ENCODE measurements around the gene PDGFB.
A peak's percentile ranks its signal among the peaks of the same experiment; 100 is the strongest.

PDGFB gene

GRCh38 chr22:39269095-39269790 is 24.5 kb upstream of the PDGFB start:
- no peak for TF ChIP-seq CTCF (IDR thresholded peaks at IDR 0.05; ENCODE audit: low read depth, low read length, missing control alignments)
- no peak overlapping the region for H3K4me3 ChIP-seq (ENCODE audit: low read depth, low read length)
- no peak for DNase-seq (ENCODE audit: low read depth)

DNA sequence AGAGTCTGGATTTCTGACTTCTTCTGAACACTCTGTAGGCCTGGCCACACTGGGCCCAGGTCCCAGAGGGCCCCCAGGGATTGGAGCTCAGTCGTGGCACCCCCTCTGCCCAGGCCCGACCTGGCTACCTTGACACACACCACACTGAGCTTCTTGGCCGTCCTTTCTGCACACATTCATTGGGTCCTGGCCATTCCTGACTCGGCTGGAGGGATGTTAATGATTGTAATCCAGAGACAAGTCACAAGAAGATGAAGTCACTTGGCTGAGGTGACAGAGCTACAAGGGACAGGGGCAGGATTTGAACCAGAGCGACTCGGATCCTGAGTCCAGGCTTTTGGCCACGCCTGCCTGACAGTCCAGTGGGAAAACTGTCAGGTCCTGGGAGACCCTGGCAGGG is 23.9 kb upstream of the PDGFB start:
- H3K4me3 ChIP-seq (ENCODE audit: low read depth, low read length), result no peak overlapping the region
- DNase-seq (ENCODE audit: low read depth), result no peak
- TF ChIP-seq CTCF (IDR thresholded peaks at IDR 0.05; ENCODE audit: low read depth, low read length, missing control alignments), result no peak

DNA sequence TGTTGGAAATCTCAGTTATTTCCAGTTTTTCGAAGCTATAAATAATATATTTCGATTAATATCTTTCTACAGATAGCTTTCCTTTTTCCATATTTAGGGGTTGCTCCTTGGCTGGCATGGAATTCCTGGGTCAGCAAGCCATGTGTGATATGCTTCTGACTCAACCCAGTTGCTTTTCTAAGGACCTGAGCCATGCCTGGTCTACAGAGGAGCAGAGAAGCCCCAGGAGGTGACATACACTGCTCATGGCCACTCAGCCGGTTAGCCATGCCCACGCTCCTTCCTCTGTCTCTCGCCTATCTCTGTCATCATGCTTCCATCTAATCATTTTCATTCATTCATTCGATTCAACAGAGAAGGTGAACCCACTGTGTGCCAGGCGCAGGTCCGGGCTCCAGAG is 23.2 kb upstream of the PDGFB start:
- DNase-seq (ENCODE audit: low read depth), result no peak
- TF ChIP-seq CTCF (IDR thresholded peaks at IDR 0.05; ENCODE audit: low read depth, low read length, missing control alignments), result no peak
- H3K4me3 ChIP-seq (ENCODE audit: low read depth, low read length), result no peak overlapping the region

GRCh38 chr22:39266398-39267030 is 21.7 kb upstream of the PDGFB start:
- no peak for TF ChIP-seq CTCF (IDR thresholded peaks at IDR 0.05; ENCODE audit: low read depth, low read length, missing control alignments)
- DNase-seq (ENCODE audit: low read depth), result peak; percentile 96
- no peak overlapping the region for H3K4me3 ChIP-seq (ENCODE audit: low read depth, low read length)

DNA sequence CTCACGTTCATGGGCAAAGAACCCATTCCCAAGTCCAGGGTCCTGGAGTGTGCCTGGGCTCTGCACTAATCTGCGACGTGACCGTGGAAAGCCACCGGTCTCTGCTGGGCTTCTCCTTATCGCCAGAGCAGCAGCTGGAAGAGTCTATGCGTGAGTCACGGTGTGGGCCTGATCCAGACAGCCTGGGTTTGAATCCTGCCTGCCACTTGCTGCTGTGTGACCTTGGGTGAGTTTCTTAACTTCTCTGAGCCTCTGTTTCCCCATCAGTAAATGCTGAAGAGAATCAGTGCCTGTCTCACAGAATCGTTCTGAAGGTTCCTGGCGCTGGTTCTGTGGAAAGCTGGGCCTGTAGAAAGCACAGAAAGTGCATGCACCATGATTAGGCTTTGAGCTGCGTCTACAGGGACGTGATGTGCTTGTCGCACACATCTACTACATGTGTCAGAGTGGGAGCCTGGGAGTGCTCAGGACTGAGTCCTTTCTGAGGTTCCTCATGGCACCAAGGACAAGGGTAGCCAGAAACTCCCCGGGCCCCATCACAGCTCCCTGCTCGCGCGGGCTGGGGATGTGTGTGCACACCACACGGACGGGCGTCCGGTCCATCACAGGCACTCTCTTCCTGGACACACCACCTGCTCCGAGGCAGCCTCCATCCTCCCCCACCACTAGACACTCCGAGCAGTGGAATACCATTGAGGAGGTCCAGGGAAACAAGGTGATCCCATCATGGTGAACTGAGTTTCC is 20.5 kb upstream of the PDGFB start:
- TF ChIP-seq CTCF (IDR thresholded peaks at IDR 0.05; ENCODE audit: low read depth, low read length, missing control alignments), result no peak
- DNase-seq (ENCODE audit: low read depth), result no peak
- no peak overlapping the region for H3K4me3 ChIP-seq (ENCODE audit: low read depth, low read length)

DNA sequence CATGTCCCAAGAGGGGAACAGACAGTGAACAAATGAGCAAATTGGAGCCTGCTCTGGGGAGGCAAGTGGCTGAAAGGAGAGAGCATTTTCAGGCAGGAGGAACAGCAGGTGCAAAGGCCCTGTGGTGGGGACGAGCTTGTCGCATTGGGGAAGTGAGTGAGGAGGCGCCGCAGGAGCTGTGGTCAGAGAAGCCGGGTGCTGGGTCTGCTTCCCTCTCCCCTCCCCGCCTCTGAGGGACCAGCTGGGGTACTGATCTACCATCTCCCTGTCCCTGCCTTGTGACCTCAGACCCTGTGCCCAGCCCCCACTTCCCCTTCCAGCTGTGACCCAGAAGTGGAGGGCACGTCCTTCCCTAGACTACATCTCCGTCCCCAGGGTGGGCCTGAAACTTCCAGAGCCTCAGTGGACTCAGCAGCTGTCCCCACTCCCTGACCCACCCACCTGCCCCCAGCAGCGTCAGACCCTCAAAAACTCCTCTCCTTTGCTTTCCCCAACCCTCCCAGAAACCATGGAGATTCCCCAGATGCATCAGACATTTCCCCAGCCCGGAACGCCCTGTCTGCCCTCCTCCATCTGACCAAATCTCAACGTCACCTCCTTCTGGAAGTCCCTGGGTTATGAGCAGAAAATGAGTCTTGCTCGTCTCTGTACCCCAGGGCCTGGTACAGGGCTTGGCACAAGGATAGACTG is 19.7 kb upstream of the PDGFB start:
- no peak overlapping the region for H3K4me3 ChIP-seq (ENCODE audit: low read depth, low read length)
- no peak for DNase-seq (ENCODE audit: low read depth)
- TF ChIP-seq CTCF (IDR thresholded peaks at IDR 0.05; ENCODE audit: low read depth, low read length, missing control alignments), result no peak
